BJ (cell line): ENCODE measurements around the gene ABL2. TPM values are rescaled to one million over a fixed set of nuclear protein-coding genes. Genes with fewer than 3 reads are reported as not detected.
"Not testable (repeated sequence)": the region's sequence is repeated elsewhere in the genome, so short reads cannot be mapped to it uniquely, and the experiment has no call there.

Experiments
- CTCF ChIA-PET: fragments of 350-600 bp; formaldehyde crosslinking; extraction: SDS; loops from one replicate; lab custom pipeline; 2021; ENCODE audit warnings: antibody characterized with exemption, inconsistent platforms; lab: Yijun Ruan, JAX
- POLR2A ChIA-PET: fragments of 300-600 bp; sonication (Branson Sonifier 250); formaldehyde crosslinking; extraction: SDS; loops from one replicate; lab custom pipeline; 2021; ENCODE audit warnings: antibody characterized with exemption; lab: Charles Lee
- DNase-seq: peaks from one replicate; pipeline ENCODE4 v3.0.0-alpha.2; 2011; ENCODE audit warnings: low read depth
- H3K27me3 ChIP-seq: 2 replicates; pipeline ENCODE4 v1.6.0; 2011; ENCODE audit warnings: low read length; ENCODE audit not compliant: control insufficient read depth, insufficient read depth
- H3K36me3 ChIP-seq: 2 replicates; pipeline ENCODE4 v1.5.1; 2011; ENCODE audit warnings: low read length; ENCODE audit not compliant: control insufficient read depth, insufficient read depth
- H3K4me3 ChIP-seq: 2 replicates; pipeline ENCODE4 v1.5.1; 2011; ENCODE audit warnings: low read depth, mild to moderate bottlenecking, control low read depth, low read length
- CTCF ChIP-seq: IDR thresholded peaks from 2 replicates; pipeline ENCODE4 v1.5.1; 2011; ENCODE audit warnings: low read depth, mild to moderate bottlenecking, control low read depth, inconsistent platforms, low read length, moderate library complexity; ENCODE audit not compliant: insufficient read depth
- polyA minus RNA-seq: library from RNA; depleted of rRNA, polyadenylated mRNA; stranded (reverse); fragments of >200 nt; gene quantifications from 2 replicates; pipeline ENCODE4 v1.2.3, GENCODE V29; 2011; rRNA and poly(A)+ RNA removed
- polyA plus RNA-seq: library from polyadenylated mRNA; depleted of rRNA; stranded (reverse); fragments of >200 nt; gene quantifications from 2 replicates; pipeline ENCODE4 v1.2.3, GENCODE V29; 2011; rRNA removed

The ABL2 gene
- polyA plus RNA-seq (18.7 and 24.0 TPM in 2 replicates), polyA minus RNA-seq (97.0 and 101 TPM in 2 replicates)

- TF ChIP-seq CTCF: no peak
Observed at GRCh38 chr1:179229214-179230140, at the start of gene ABL2. ABL2 (minus strand) TSS chr1:179229677; CDS start chr1:179229397, 280 bp downstream.

GRCh38 chr1:179278920-179279319, 49.4 kb upstream of the ABL2 start:
- ChIA-PET CTCF (no interaction called here), POLR2A (no interaction called here)
- Histone ChIP-seq H3K27me3 (no peaks in the 10 kb centered on the region), H3K4me3 (no peak overlapping the region), H3K36me3 (no peaks in the 10 kb centered on the region)
- no peak for TF ChIP-seq CTCF
- no peak for DNase-seq

More at GRCh38 chr1:179229214-179230140, at the start of gene ABL2:
- peak within 1 kb of the TSS; percentile 91 for H3K4me3 ChIP-seq
- POLR2A ChIA-PET: no interaction called here
- H3K36me3 ChIP-seq: no peaks in the 10 kb centered on the region
- DNase-seq: no peak
- CTCF ChIA-PET: no interaction called here
- no peaks in the 10 kb centered on the region for H3K27me3 ChIP-seq

- POLR2A ChIA-PET, H3K4me3 ChIP-seq, CTCF ChIA-PET, DNase-seq, H3K27me3 ChIP-seq, H3K36me3 ChIP-seq: not testable (repeated sequence)
Observed at GRCh38 chr1:179274424-179274823, 44.9 kb upstream of the ABL2 start.

GRCh38 chr1:179269071-179269470, 39.6 kb upstream of the ABL2 start:
- ChIA-PET CTCF (no interaction called here), POLR2A (no interaction called here)
- TF ChIP-seq CTCF: no peak
- Histone ChIP-seq H3K36me3 (no peaks in the 10 kb centered on the region), H3K27me3 (no peaks in the 10 kb centered on the region), H3K4me3 (no peak overlapping the region)
- no peak for DNase-seq

GRCh38 chr1:179264507-179264906, 35.0 kb upstream of the ABL2 start:
- ChIA-PET CTCF (no interaction called here), POLR2A (no interaction called here)
- TF ChIP-seq CTCF: no peak
- H3K36me3 ChIP-seq: no peaks in the 10 kb centered on the region
- no peak for DNase-seq
- no peaks in the 10 kb centered on the region for H3K27me3 ChIP-seq
- H3K4me3 ChIP-seq: no peak overlapping the region
